Muscle of arm (tissue), 14 donors: ENCODE data around the gene MTX2. TPM values are rescaled to one million over a fixed set of nuclear protein-coding genes. Genes with fewer than 3 reads are reported as not detected.
A peak's percentile ranks its signal among the peaks of the same experiment; 100 is the strongest.

Source experiments
- DNase-seq: peaks from one replicate; pipeline ENCODE4 v3.0.0-alpha.2; 2013
- long read RNA-seq, 11 donors: transcript quantifications; one replicate each; lab custom pipeline, GENCODE V29; 2026
- polyA plus RNA-seq, 12 donors: library from polyadenylated mRNA; unstranded; fragments of 120-200 nt; gene quantifications; one replicate each; pipeline ENCODE4 v1.2.1, GENCODE V29; 2013; ENCODE audit not compliant: insufficient read length in 12 of 12

Gene MTX2
- polyA plus RNA-seq: 10 to 100 TPM in 11 of 12 donors, not detected in 1; 47.9 to 66.8 (median 60.2) TPM
- long read RNA-seq, donor 1, transcript MTX2-201 (10 exons, 1,364 nt): major isoform, 22 of 30 reads
- long read RNA-seq, donor 1, partial matches to known transcripts: 6 of 30 reads
- long read RNA-seq, donor 1, other reads (novel, unspliced or antisense): 0 of 30 reads
- long read RNA-seq, donor 2, transcript MTX2-201 (10 exons, 1,364 nt): major isoform, 43 of 43 reads
- long read RNA-seq, donor 2, partial matches to known transcripts: 0 of 43 reads
- long read RNA-seq, donor 2, other reads (novel, unspliced or antisense): 0 of 43 reads
- long read RNA-seq, donor 3, transcript MTX2-201 (10 exons, 1,364 nt): major isoform, 17 of 22 reads
- long read RNA-seq, donor 3, partial matches to known transcripts: 5 of 22 reads
- long read RNA-seq, donor 3, other reads (novel, unspliced or antisense): 0 of 22 reads
- long read RNA-seq, donor 4, transcript MTX2-201 (10 exons, 1,364 nt): major isoform, 5 of 6 reads
- long read RNA-seq, donor 4, partial matches to known transcripts: 0 of 6 reads
- long read RNA-seq, donor 4, other reads (novel, unspliced or antisense): 0 of 6 reads
- long read RNA-seq, donor 5, transcript MTX2-201 (10 exons, 1,364 nt): major isoform, 25 of 25 reads
- long read RNA-seq, donor 5, partial matches to known transcripts: 0 of 25 reads
- long read RNA-seq, donor 5, other reads (novel, unspliced or antisense): 0 of 25 reads
- long read RNA-seq, donor 6, transcript MTX2-201 (10 exons, 1,364 nt): major isoform, 14 of 15 reads
- long read RNA-seq, donor 6, partial matches to known transcripts: 0 of 15 reads
- long read RNA-seq, donor 6, other reads (novel, unspliced or antisense): 0 of 15 reads
- long read RNA-seq, donor 7, transcript MTX2-201 (10 exons, 1,364 nt): major isoform, 16 of 16 reads
- long read RNA-seq, donor 7, partial matches to known transcripts: 0 of 16 reads
- long read RNA-seq, donor 7, other reads (novel, unspliced or antisense): 0 of 16 reads
- long read RNA-seq, donor 8, transcript MTX2-201 (10 exons, 1,364 nt): major isoform, 26 of 28 reads
- long read RNA-seq, donor 8, partial matches to known transcripts: 0 of 28 reads
- long read RNA-seq, donor 8, other reads (novel, unspliced or antisense): 0 of 28 reads
- long read RNA-seq, donor 9, transcript MTX2-201 (10 exons, 1,364 nt): major isoform, 10 of 11 reads
- long read RNA-seq, donor 9, partial matches to known transcripts: 0 of 11 reads
- long read RNA-seq, donor 9, other reads (novel, unspliced or antisense): 0 of 11 reads
- long read RNA-seq, donor 10, transcript MTX2-201 (10 exons, 1,364 nt): major isoform, 26 of 26 reads
- long read RNA-seq, donor 10, partial matches to known transcripts: 0 of 26 reads
- long read RNA-seq, donor 10, other reads (novel, unspliced or antisense): 0 of 26 reads
- long read RNA-seq, donor 11, transcript MTX2-201 (10 exons, 1,364 nt): major isoform, 33 of 33 reads
- long read RNA-seq, donor 11, partial matches to known transcripts: 0 of 33 reads
- long read RNA-seq, donor 11, other reads (novel, unspliced or antisense): 0 of 33 reads

GRCh38 chr2:176269319-176270099, at the start of gene MTX2:
TSS of gene MTX2 (plus strand) at chr2:176269442. CDS start at chr2:176269630, 188 bp downstream.
- DNase-seq: peak; percentile 79

- DNase-seq: no peak
These were observed 41.4 kb upstream of the MTX2 start for GRCh38 chr2:176227874-176228273.

- DNase-seq: no peak
These were observed 35.1 kb upstream of the MTX2 start for GRCh38 chr2:176234156-176234555.

GRCh38 chr2:176234940-176235339, 34.3 kb upstream of the MTX2 start:
- no peak for DNase-seq

GRCh38 chr2:176237456-176237855, 31.8 kb upstream of the MTX2 start:
- DNase-seq: no peak

- no peak for DNase-seq
These were observed 30.2 kb upstream of the MTX2 start for GRCh38 chr2:176239031-176239430.

GRCh38 chr2:176240301-176240700, 28.9 kb upstream of the MTX2 start:
- no peak for DNase-seq

GRCh38 chr2:176242276-176242675, 27.0 kb upstream of the MTX2 start:
- no peak for DNase-seq

- no peak for DNase-seq
These were observed 22.9 kb upstream of the MTX2 start for GRCh38 chr2:176246331-176246730.

GRCh38 chr2:176247859-176248258, 21.4 kb upstream of the MTX2 start:
- DNase-seq: no peak

GRCh38 chr2:176251928-176252327, 17.3 kb upstream of the MTX2 start:
- DNase-seq: no peak

- no peak for DNase-seq
These were observed 8.6 kb upstream of the MTX2 start for GRCh38 chr2:176260689-176261088.

- no peak for DNase-seq
These were observed 8.1 kb upstream of the MTX2 start for GRCh38 chr2:176261136-176261535.

GRCh38 chr2:176268976-176269318, 295 bp upstream of the MTX2 start:
- no peak for DNase-seq

- no peak for DNase-seq
These were observed 983 bp downstream of the MTX2 start for GRCh38 chr2:176270100-176270750.

- no peak for DNase-seq
These were observed 3.7 kb downstream of the MTX2 start for GRCh38 chr2:176272870-176273459.

- no peak for DNase-seq
These were observed 9.7 kb downstream of the MTX2 start for GRCh38 chr2:176278927-176279326.

GRCh38 chr2:176280156-176280555, 10.9 kb downstream of the MTX2 start:
- no peak for DNase-seq

GRCh38 chr2:176280867-176281658, 11.8 kb downstream of the MTX2 start:
- no peak for DNase-seq
